Tibial nerve (tissue), 4 donors: ENCODE data around the gene HDGF.

Source experiments
- EP300 ChIP-seq, 2 donors: sonication (generic); formaldehyde crosslinking; IDR thresholded peaks; one replicate each; pipeline ENCODE4 v1.6.1; 2017; ENCODE audit warnings: antibody characterized with exemption in 2 of 2, mild to moderate bottlenecking in 1 of 2
- POLR2A ChIP-seq, 2 donors: fragments of 450-650 bp; IDR thresholded peaks; one replicate each; pipeline ENCODE4 v1.6.1; 2017; ENCODE audit warnings: antibody characterized with exemption in 2 of 2, mild to moderate bottlenecking in 2 of 2, moderate library complexity in 2 of 2
- TF ChIP-seq, protein P1 (sequence below), 5 experiments: fragments of 200-600 bp in 3 of 5; fragments of 450-650 bp in 2 of 5; sonication (generic) in 3 of 5; IDR thresholded peaks; one replicate each; pipeline ENCODE4 v1.5.1; 2016 to 2019; ENCODE audit warnings: antibody characterized with exemption in 5 of 5, mild to moderate bottlenecking in 3 of 5, moderate library complexity in 2 of 5

DNA sequence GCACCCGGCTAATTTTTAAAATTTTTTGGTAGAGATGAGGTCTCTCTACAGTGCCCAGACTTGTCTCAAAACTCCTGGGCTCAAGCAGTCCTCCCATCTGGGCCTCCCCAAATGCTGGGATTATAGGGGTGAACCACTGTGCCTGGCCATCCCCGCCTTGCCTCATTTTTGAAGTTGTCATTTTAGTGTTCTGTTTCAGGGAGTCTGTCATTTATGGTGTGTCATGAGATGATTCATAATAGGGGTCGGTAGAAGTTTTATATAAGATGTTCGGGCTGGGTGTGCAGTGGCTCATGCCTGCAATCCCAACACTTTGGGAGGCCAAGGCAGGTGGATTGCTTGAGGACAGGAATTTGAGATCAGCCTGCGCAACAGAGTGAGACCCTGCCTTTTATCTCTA lies 24.3 kb upstream of the HDGF start:
- TF ChIP-seq, protein P1, sequence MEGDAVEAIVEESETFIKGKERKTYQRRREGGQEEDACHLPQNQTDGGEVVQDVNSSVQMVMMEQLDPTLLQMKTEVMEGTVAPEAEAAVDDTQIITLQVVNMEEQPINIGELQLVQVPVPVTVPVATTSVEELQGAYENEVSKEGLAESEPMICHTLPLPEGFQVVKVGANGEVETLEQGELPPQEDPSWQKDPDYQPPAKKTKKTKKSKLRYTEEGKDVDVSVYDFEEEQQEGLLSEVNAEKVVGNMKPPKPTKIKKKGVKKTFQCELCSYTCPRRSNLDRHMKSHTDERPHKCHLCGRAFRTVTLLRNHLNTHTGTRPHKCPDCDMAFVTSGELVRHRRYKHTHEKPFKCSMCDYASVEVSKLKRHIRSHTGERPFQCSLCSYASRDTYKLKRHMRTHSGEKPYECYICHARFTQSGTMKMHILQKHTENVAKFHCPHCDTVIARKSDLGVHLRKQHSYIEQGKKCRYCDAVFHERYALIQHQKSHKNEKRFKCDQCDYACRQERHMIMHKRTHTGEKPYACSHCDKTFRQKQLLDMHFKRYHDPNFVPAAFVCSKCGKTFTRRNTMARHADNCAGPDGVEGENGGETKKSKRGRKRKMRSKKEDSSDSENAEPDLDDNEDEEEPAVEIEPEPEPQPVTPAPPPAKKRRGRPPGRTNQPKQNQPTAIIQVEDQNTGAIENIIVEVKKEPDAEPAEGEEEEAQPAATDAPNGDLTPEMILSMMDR (IDR thresholded peaks at IDR 0.05): no peak
- TF ChIP-seq EP300 (IDR thresholded peaks at IDR 0.05) (no peak), POLR2A (IDR thresholded peaks at IDR 0.05) (no peak)
